Measurements from ENCODE around the gene ARL4A.

ARL4A gene

GRCh38 chr7:12706900-12707536 is 19.6 kb downstream of the ARL4A start:
- H3K4me3 ChIP-seq (replicated peaks; ENCODE audit: low read depth, low read length), result no peak overlapping the region
- TF ChIP-seq CTCF (IDR thresholded peaks at IDR 0.05; ENCODE audit: low read depth, low read length, missing control alignments), result no peak
- DNase-seq (ENCODE audit: extremely low read depth, low read depth), result no peak

- no peak overlapping the region for H3K4me3 ChIP-seq (replicated peaks; ENCODE audit: low read depth, low read length)
- no peak for TF ChIP-seq CTCF (IDR thresholded peaks at IDR 0.05; ENCODE audit: low read depth, low read length, missing control alignments)
- DNase-seq (ENCODE audit: extremely low read depth, low read depth), result no peak
Measured at GRCh38 chr7:12708314-12708713, 20.9 kb downstream of the ARL4A start.

GRCh38 chr7:12709726-12710502 is 22.5 kb downstream of the ARL4A start:
- no peak for TF ChIP-seq CTCF (IDR thresholded peaks at IDR 0.05; ENCODE audit: low read depth, low read length, missing control alignments)
- H3K4me3 ChIP-seq (replicated peaks; ENCODE audit: low read depth, low read length), result no peak overlapping the region
- no peak for DNase-seq (ENCODE audit: extremely low read depth, low read depth)

- no peak overlapping the region for H3K4me3 ChIP-seq (replicated peaks; ENCODE audit: low read depth, low read length)
- no peak for TF ChIP-seq CTCF (IDR thresholded peaks at IDR 0.05; ENCODE audit: low read depth, low read length, missing control alignments)
- no peak for DNase-seq (ENCODE audit: extremely low read depth, low read depth)
Measured at GRCh38 chr7:12711124-12711523, 23.7 kb downstream of the ARL4A start.

- DNase-seq (ENCODE audit: extremely low read depth, low read depth), result no peak
- no peak overlapping the region for H3K4me3 ChIP-seq (replicated peaks; ENCODE audit: low read depth, low read length)
- TF ChIP-seq CTCF (IDR thresholded peaks at IDR 0.05; ENCODE audit: low read depth, low read length, missing control alignments), result no peak
Measured at GRCh38 chr7:12712236-12712635, 24.8 kb downstream of the ARL4A start.

- DNase-seq (ENCODE audit: extremely low read depth, low read depth), result no peak
- no peak for TF ChIP-seq CTCF (IDR thresholded peaks at IDR 0.05; ENCODE audit: low read depth, low read length, missing control alignments)
- no peak overlapping the region for H3K4me3 ChIP-seq (replicated peaks; ENCODE audit: low read depth, low read length)
Measured at GRCh38 chr7:12713625-12714378, 26.4 kb downstream of the ARL4A start.

Measured in HFF-Myc (cell line).